Hair follicle dermal papilla cell (primary cell): ENCODE results near the gene RDH8. TPM values are rescaled to one million over a fixed set of nuclear protein-coding genes. Genes with fewer than 3 reads are reported as not detected.

Experiments
- small RNA-seq: library from RNA; depleted of rRNA; stranded (forward); fragments of <200 nt; gene quantifications from one replicate; pipeline ENCODE3, GENCODE V24; 2012
- total RNA-seq: library from RNA; depleted of rRNA; stranded (reverse); fragments of >200 nt; gene quantifications from 2 replicates; pipeline ENCODE4 v1.2.3, GENCODE V29; 2012

The RDH8 gene, protein sequence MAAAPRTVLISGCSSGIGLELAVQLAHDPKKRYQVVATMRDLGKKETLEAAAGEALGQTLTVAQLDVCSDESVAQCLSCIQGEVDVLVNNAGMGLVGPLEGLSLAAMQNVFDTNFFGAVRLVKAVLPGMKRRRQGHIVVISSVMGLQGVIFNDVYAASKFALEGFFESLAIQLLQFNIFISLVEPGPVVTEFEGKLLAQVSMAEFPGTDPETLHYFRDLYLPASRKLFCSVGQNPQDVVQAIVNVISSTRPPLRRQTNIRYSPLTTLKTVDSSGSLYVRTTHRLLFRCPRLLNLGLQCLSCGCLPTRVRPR
- not detected in 2 replicates for total RNA-seq

DNA sequence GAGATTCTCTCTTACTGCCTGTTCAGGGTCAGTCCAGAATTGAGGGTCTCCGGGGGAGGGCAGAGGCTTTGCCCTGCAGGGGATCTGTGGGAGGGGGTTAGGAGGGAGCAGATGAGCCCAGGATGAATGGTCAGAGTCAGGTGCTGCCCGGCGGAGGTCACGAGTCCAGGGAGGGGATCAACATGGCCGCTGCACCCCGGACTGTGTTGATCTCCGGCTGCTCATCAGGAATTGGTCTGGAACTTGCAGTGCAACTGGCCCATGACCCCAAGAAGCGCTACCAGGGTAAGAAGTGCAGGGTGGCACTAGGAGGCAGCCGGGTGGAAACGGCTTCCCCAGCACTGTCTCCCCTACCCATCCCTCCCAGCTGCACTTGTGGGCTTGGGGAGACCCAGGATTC is at the start of gene RDH8:
Gene RDH8, plus strand, starts transcription at position 168 of the 400 bp plus-strand sequence. Its CDS starts 15 bp downstream, at position 183.

DNA sequence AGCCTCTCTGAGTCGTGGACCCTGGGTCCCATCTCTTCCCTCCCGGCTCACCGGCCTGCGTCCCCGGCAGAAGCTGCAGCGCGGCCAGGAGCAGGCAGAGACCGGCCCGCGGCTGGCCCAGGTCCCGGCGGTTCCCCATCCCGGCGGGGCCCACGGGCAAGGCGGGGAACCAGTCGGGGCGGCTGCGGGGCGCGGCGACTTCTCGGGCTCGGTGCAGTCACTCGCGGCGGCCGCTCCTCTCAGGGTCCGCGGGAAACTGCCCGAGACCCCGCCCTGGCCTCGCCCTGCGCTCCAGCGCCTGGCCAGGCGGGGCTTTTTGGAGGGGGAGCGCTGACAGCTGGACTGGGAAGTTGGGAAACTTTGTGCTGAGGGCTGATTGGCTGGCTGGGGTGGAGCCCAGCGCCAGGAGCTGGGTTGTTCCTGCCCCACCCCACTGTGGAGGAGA is 3.0 kb upstream of the RDH8 start, which contains the start of gene COL5A3:
Gene COL5A3, minus strand, starts transcription at position 258 of the 445 bp plus-strand sequence. Its CDS starts 119 bp downstream, at position 139.

Small RNA genes within 50 kb of the gene (small RNA-seq; reads per million reads assigned to genes)
- gene MIR5589: not detected

Other genes with a start within 250 kb of the RDH8 start
- 12.3 and 15.3 TPM in 2 replicates for gene ZNF846, start 244.7 kb upstream of the RDH8 start, total RNA-seq
- gene FBXL12, start 194.4 kb upstream of the RDH8 start, total RNA-seq: 25.7 and 36.7 TPM in 2 replicates
- 78.5 and 136 TPM in 2 replicates for gene UBL5, start 185.6 kb upstream of the RDH8 start, total RNA-seq
- 56.8 and 68.4 TPM in 2 replicates for gene PIN1, start 178.2 kb upstream of the RDH8 start, total RNA-seq
- gene OLFM2, start 77.0 kb upstream of the RDH8 start, total RNA-seq: 31.9 and 152 TPM in 2 replicates
- 37.6 and 67.5 TPM in 2 replicates for gene COL5A3, start 3.0 kb upstream of the RDH8 start, total RNA-seq
- 36.5 and 36.8 TPM in 2 replicates for gene SHFL, start 72.8 kb downstream of the RDH8 start, total RNA-seq
- gene ANGPTL6, start 89.2 kb downstream of the RDH8 start, total RNA-seq: not detected in 2 replicates
- 33.8 and 38.9 TPM in 2 replicates for gene PPAN, start 92.9 kb downstream of the RDH8 start, total RNA-seq
- 3.8 and 3.9 TPM in 2 replicates for gene P2RY11, start 98.2 kb downstream of the RDH8 start, total RNA-seq
- gene EIF3G, start 106.4 kb downstream of the RDH8 start, total RNA-seq: 213 and 274 TPM in 2 replicates
- gene DNMT1, start 181.5 kb downstream of the RDH8 start, total RNA-seq: 28.9 and 36.7 TPM in 2 replicates
- 32.9 and 33.5 TPM in 2 replicates for gene S1PR2, start 217.8 kb downstream of the RDH8 start, total RNA-seq
- gene MRPL4, start 238.7 kb downstream of the RDH8 start, total RNA-seq: 45.6 and 59.9 TPM in 2 replicates